Stomach smooth muscle (tissue), 2 donors: ENCODE data around the gene GPR34.

ENCODE experiments used
- H3K27ac ChIP-seq: one replicate; pipeline ENCODE4 v1.7.0; 2013; ENCODE audit warnings: mild to moderate bottlenecking, low read length, inconsistent platforms
- H3K27me3 ChIP-seq, 2 donors: one replicate each; pipeline ENCODE4 v1.7.0; 2013; ENCODE audit warnings: low read length in 2 of 2; ENCODE audit not compliant: insufficient read depth in 2 of 2, control insufficient read depth in 1 of 2
- H3K36me3 ChIP-seq, 2 donors: one replicate each; pipeline ENCODE4 v1.7.0; 2013; ENCODE audit warnings: low read length in 2 of 2; ENCODE audit not compliant: control insufficient read depth in 2 of 2, insufficient read depth in 2 of 2
- H3K4me1 ChIP-seq: one replicate; pipeline ENCODE4 v1.7.0; 2013; ENCODE audit warnings: low read length; ENCODE audit not compliant: control insufficient read depth, insufficient read depth
- H3K4me3 ChIP-seq, 2 donors: one replicate each; pipeline ENCODE4 v1.7.0; 2013; ENCODE audit warnings: low read length in 2 of 2
- H3K9ac ChIP-seq, 2 donors: one replicate each; pipeline ENCODE4 v1.7.0; 2013; ENCODE audit warnings: low read length in 2 of 2, mild to moderate bottlenecking in 1 of 2
- H3K9me3 ChIP-seq, 2 donors: one replicate each; pipeline ENCODE4 v1.7.0; 2013; ENCODE audit warnings: low read length in 2 of 2; ENCODE audit not compliant: control insufficient read depth in 2 of 2
- donor health status: healthy.
- donor health status: Pancreatic carcinoma.

Gene GPR34

DNA sequence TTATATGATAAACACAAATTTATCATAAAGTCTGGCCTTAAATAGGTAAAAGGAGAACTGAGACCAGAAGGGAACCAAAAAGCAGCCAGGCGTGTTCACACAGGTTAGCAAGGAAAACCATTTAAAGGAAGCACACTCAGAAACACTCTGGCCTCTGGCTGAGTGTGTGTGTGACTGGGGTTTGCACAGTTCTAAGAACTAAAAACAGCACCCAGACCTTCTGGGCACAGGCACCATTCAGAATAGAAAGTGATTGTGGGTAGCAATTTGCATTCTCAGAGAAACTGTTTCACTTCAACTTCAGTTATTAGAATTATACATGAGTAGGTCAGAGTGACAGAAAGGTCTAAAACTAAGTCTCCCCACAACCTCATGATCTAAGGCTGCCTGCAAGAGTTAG is 45.2 kb downstream of the GPR34 start:
- Histone ChIP-seq H3K9me3 (no peaks in the 10 kb centered on the region), H3K27me3 (peaks cover 0 to 5% of the 10 kb centered on the region in 2 donors), H3K36me3 (no peaks in the 10 kb centered on the region), H3K4me1 (peaks cover 2% of the 10 kb centered on the region), H3K9ac (no peak overlapping the region), H3K4me3 (no peak overlapping the region), H3K27ac (no peak overlapping the region)

DNA sequence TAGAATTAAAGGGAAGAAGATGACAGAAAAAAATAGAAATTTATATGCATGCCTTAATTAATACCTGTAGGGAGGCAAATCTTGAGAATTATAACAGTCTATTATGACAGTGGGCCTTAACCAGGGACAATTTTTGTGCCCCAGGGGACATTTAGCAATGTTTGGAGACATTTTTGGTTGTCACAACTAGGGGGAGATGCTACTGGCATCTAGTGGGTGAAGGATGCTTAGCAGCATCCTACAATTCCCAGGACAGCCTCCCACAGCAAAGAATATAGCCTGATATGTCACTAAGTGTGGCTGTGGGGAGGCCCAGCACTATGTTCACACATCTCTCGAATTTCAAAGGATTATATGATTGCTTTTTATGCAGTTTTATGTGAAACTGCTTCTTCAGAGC is 45.8 kb downstream of the GPR34 start:
- Histone ChIP-seq H3K27me3 (peaks cover 0 to 5% of the 10 kb centered on the region in 2 donors), H3K36me3 (no peaks in the 10 kb centered on the region), H3K27ac (no peak overlapping the region), H3K9me3 (no peaks in the 10 kb centered on the region), H3K4me3 (no peak overlapping the region), H3K4me1 (peaks cover 2% of the 10 kb centered on the region), H3K9ac (no peak overlapping the region)

DNA sequence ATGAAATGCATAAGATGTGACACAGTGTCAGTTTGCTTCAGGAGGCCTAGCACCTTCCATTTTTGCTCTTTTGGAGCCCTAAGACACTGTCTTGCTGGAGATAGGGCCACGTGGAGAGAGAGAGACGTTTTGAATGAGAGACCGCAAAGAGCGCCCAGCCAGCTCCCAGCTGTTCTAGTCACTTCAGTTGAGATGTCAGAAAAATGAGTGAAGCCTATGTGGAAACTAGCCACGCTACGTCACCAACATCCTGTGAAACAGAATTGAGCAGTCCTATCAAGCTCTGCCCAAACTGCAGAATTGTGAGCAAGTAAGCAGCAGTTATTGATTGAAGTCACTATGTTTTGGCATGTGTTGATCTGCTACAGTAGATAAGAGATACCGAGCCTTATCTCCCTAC is 48.3 kb downstream of the GPR34 start:
- Histone ChIP-seq H3K9ac (no peak overlapping the region), H3K27ac (no peak overlapping the region), H3K27me3 (peaks cover 0 to 5% of the 10 kb centered on the region in 2 donors), H3K4me1 (peaks cover 2% of the 10 kb centered on the region), H3K4me3 (no peak overlapping the region), H3K36me3 (no peaks in the 10 kb centered on the region), H3K9me3 (no peaks in the 10 kb centered on the region)

DNA sequence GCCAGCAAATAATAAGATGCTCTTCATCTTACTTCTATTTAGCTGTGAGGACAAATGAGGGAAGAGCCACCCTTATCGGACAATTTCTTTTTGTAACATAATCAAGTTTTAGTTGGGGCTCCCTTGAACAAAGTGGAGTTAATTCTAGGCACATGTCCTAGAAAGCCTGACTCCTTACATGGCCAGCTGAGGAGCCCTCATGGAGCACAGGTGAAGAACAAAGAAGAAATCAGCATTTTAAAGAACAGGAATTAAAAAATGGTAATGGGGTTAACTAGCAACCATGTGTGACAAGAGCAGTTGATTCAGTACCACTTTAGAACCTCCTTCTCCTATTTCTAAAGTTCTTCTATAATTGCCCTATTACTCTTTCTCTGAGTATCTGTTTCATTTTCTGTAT is 51.1 kb downstream of the GPR34 start:
- Histone ChIP-seq H3K27ac (no peak overlapping the region), H3K4me3 (no peak overlapping the region), H3K9ac (no peak overlapping the region), H3K9me3 (no peaks in the 10 kb centered on the region), H3K27me3 (peaks cover 0 to 2% of the 10 kb centered on the region in 2 donors), H3K4me1 (no peaks in the 10 kb centered on the region), H3K36me3 (no peaks in the 10 kb centered on the region)
